ENCODE measurements around the gene ALCAM.

DNA sequence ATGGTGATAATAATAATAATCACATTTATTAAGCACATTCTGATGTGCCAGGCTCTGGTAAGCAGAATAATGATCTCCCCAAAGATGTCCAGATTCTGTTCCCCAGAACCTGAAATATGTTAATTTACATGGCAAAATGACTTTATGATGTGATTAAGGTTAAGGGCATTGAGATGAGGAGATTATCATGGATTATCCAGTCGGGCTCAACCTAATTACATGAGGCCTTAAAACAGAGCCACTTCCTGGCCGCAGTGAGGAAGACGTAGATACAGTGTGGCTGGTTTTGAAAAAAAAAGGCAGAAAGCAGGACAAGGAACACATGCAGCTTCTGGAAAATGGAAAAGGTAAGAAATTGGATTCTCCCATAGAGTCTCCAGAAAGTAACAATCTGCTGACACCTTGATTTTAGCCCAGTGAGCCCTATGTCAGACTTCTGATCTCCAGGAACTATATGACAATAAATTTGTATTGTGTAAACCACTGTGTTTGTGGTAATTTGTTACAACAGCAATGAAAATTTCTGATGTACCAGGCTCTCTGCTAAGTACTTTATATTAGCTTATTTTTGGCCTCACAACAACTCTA is 126.7 kb downstream of the ALCAM start:
- TF ChIP-seq SUZ12 (IDR thresholded peaks at IDR 0.05; ENCODE audit: extremely low read depth, insufficient read depth, insufficient read length) (no peak), YY1 (IDR thresholded peaks at IDR 0.05; ENCODE audit: insufficient read depth, insufficient read length) (no peak), ZNF274 (IDR thresholded peaks at IDR 0.05; ENCODE audit: low read depth, low read length) (no peak)

Measured in NT2/D1 (cell line).